Measurements from ENCODE around the gene ZNF804B.

DNA sequence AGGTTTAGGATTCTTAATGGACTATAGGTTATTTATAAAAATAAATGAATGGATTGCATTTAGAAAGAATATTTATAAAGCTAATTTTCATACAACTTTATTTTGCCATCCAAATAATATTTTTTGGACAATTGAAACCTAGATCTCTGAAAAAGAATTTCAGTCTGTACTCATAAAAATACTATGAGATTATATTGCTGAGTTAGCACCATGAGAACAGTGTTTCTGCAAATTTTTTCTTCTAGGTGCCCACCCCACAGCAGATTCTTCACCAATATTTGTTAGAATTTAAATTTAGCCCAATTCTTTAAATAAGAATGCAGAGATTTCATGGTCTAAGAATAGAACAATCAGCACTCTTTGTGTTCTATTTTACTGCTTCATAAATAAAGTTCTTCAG lies 121.6 kb downstream of the ZNF804B start:
- no peak for TF ChIP-seq CTCF (IDR thresholded peaks at IDR 0.05)
- no peak for TF ChIP-seq POLR2A (IDR thresholded peaks at IDR 0.05)
- TF ChIP-seq POLR2AphosphoS5 (IDR thresholded peaks at IDR 0.05): no peak
